SK-N-MC (cell line): ENCODE measurements around the gene CDH10.

Experiments used
- EZH2 ChIP-seq: fragments of 200-600 bp; sonication (generic); IDR thresholded peaks from one replicate; pipeline ENCODE4 v1.6.1; 2017; ENCODE audit warnings: antibody characterized with exemption
- FOXP2 ChIP-seq: optimal IDR thresholded peaks from 2 replicates; pipeline ENCODE3; 2011; ENCODE audit warnings: mild to moderate bottlenecking, moderate library complexity; ENCODE audit not compliant: insufficient read depth; ENCODE audit errors: extremely low read length, control extremely low read depth
- POLR2AphosphoS5 ChIP-seq: IDR thresholded peaks from 2 replicates; pipeline ENCODE4 v1.6.1; 2012; ENCODE audit warnings: mild to moderate bottlenecking, low read depth, low read length, borderline replicate concordance

DNA sequence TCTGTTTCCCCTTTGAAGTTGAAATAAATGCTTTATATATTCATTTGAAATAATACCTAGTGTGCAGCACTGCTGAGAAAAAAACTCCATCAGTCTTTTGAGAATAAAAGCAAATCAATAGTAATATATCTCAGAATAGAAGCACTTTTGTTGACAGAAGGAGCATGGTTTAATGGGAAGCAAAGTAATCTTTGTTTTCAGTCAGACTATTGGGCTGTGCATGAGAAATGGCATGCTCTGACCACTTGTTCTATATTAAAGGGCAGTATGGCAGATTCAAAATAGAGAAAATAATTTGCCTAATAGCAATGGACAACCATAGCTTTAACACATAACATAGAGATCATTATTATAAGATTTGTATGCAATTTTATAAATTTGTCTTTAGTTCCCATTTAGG is 12.4 kb downstream of the CDH10 start:
- TF ChIP-seq EZH2 (no peak), POLR2AphosphoS5 (no peak), FOXP2 (no peak)
